GM19351 (cell line): ENCODE results near the gene SNED1.
"Not testable (repeated sequence)": the region's sequence is repeated elsewhere in the genome, so short reads cannot be mapped to it uniquely, and the experiment has no call there.

Source experiments
- ATAC-seq: cut with Tn5 transposase; IDR thresholded peaks from one replicate; pipeline ENCODE4 v1.9.1; 2021; ENCODE audit warnings: mild to moderate bottlenecking, moderate library complexity; ENCODE audit not compliant: unreplicated experiment

The SNED1 gene

GRCh38 chr2:240972201-240972600, 26.2 kb upstream of the SNED1 start:
- ATAC-seq, result no peak

- no peak for ATAC-seq
These were observed 25.5 kb upstream of the SNED1 start for GRCh38 chr2:240972636-240973521.

- no peak for ATAC-seq
These were observed 23.4 kb upstream of the SNED1 start for GRCh38 chr2:240974771-240975572.

GRCh38 chr2:240975903-240976302, 22.5 kb upstream of the SNED1 start:
- not testable (repeated sequence) for ATAC-seq

GRCh38 chr2:240981280-240981679, 17.1 kb upstream of the SNED1 start:
- no peak for ATAC-seq

- ATAC-seq, result no peak
These were observed 16.3 kb upstream of the SNED1 start for GRCh38 chr2:240981871-240982800.

GRCh38 chr2:240982821-240983281, 15.6 kb upstream of the SNED1 start:
- no peak for ATAC-seq

GRCh38 chr2:240983361-240983995, 14.9 kb upstream of the SNED1 start:
- no peak for ATAC-seq

- ATAC-seq, result no peak
These were observed 14.4 kb upstream of the SNED1 start for GRCh38 chr2:240983996-240984498.

GRCh38 chr2:240985881-240986786, 12.3 kb upstream of the SNED1 start:
- no peak for ATAC-seq

- ATAC-seq, result no peak
These were observed 11.5 kb upstream of the SNED1 start for GRCh38 chr2:240986787-240987411.

GRCh38 chr2:240987588-240987987, 10.8 kb upstream of the SNED1 start:
- no peak for ATAC-seq

- ATAC-seq, result no peak
These were observed 10.3 kb upstream of the SNED1 start for GRCh38 chr2:240988146-240988545.

- ATAC-seq, result no peak
These were observed 9.7 kb upstream of the SNED1 start for GRCh38 chr2:240988571-240989271.

GRCh38 chr2:240989451-240990265, 8.8 kb upstream of the SNED1 start:
- ATAC-seq, result no peak

GRCh38 chr2:240990266-240990529, 8.2 kb upstream of the SNED1 start:
- ATAC-seq, result no peak

GRCh38 chr2:240990726-240991377, 7.6 kb upstream of the SNED1 start:
- no peak for ATAC-seq
